Astrocyte (in vitro differentiated cells and primary cell): ENCODE data around the gene UGT2A2. TPM values are rescaled to one million over a fixed set of nuclear protein-coding genes. Genes with fewer than 3 reads are reported as not detected.
"Not testable (repeated sequence)": the region's sequence is repeated elsewhere in the genome, so short reads cannot be mapped to it uniquely, and the experiment has no call there.

Experiments used
- DNase-seq: peaks from one replicate; pipeline ENCODE4 v3.0.0-alpha.2; 2010; ENCODE audit warnings: low read depth
- FAIRE-seq: peaks from 2 replicates; lab custom pipeline; 2011; peaks lifted over from hg19 to GRCh38; lab: Jason Lieb, UNC
- H2AFZ ChIP-seq: 2 replicates; pipeline ENCODE4 v1.6.0; 2012; ENCODE audit warnings: low read depth, low read length, inconsistent platforms
- H3K27ac ChIP-seq: 2 replicates; pipeline ENCODE4 v1.5.1; 2011; ENCODE audit warnings: low read depth, low read length, inconsistent platforms
- H3K27me3 ChIP-seq: 2 replicates; pipeline ENCODE4 v1.6.0; 2011; ENCODE audit warnings: low read length, inconsistent platforms; ENCODE audit not compliant: insufficient read depth
- H3K36me3 ChIP-seq: 2 replicates; pipeline ENCODE4 v1.5.1; 2011; ENCODE audit warnings: low read length, inconsistent platforms; ENCODE audit not compliant: insufficient read depth
- H3K4me1 ChIP-seq: 2 replicates; pipeline ENCODE4 v1.5.1; 2011; ENCODE audit warnings: low read length, inconsistent platforms; ENCODE audit not compliant: insufficient read depth
- H3K4me2 ChIP-seq: 2 replicates; pipeline ENCODE4 v1.6.0; 2012; ENCODE audit warnings: low read length, inconsistent platforms
- H3K4me3 ChIP-seq: 2 replicates; pipeline ENCODE4 v1.5.1; 2011; ENCODE audit warnings: low read depth, mild to moderate bottlenecking, low read length, inconsistent platforms; ENCODE audit not compliant: insufficient read depth
- H3K79me2 ChIP-seq: 2 replicates; pipeline ENCODE4 v1.6.0; 2012; ENCODE audit warnings: mild to moderate bottlenecking, low read length, inconsistent platforms; ENCODE audit not compliant: insufficient read depth
- H3K9ac ChIP-seq: 2 replicates; pipeline ENCODE4 v1.6.0; 2012; ENCODE audit warnings: mild to moderate bottlenecking, low read length, inconsistent platforms
- H3K9me3 ChIP-seq: 2 replicates; pipeline ENCODE4 v1.5.1; 2012; ENCODE audit warnings: low read depth, mild to moderate bottlenecking, low read length, inconsistent platforms; ENCODE audit not compliant: insufficient read depth
- H4K20me1 ChIP-seq: 2 replicates; pipeline ENCODE4 v1.6.0; 2012; ENCODE audit warnings: low read length, inconsistent platforms; ENCODE audit not compliant: insufficient read depth
- H3K27ac Mint-ChIP-seq: one replicate; pipeline ENCODE4 v1.8.0; 2021; ENCODE audit warnings: mild to moderate bottlenecking, mixed read lengths; ENCODE audit not compliant: unreplicated experiment
- H3K27me3 Mint-ChIP-seq: one replicate; pipeline ENCODE4 v1.8.0; 2021; ENCODE audit warnings: low read depth, mixed read lengths; ENCODE audit not compliant: unreplicated experiment
- H3K36me3 Mint-ChIP-seq: one replicate; pipeline ENCODE4 v1.8.0; 2021; ENCODE audit warnings: low read depth, mixed read lengths; ENCODE audit not compliant: unreplicated experiment
- H3K4me1 Mint-ChIP-seq: one replicate; pipeline ENCODE4 v1.8.0; 2021; ENCODE audit warnings: low read depth, mixed read lengths; ENCODE audit not compliant: unreplicated experiment
- H3K4me3 Mint-ChIP-seq: one replicate; pipeline ENCODE4 v1.8.0; 2021; ENCODE audit warnings: mild to moderate bottlenecking, moderate library complexity, mixed read lengths; ENCODE audit not compliant: unreplicated experiment
- H3K9me3 Mint-ChIP-seq: one replicate; pipeline ENCODE4 v1.8.0; 2021; ENCODE audit warnings: mild to moderate bottlenecking, mixed read lengths; ENCODE audit not compliant: unreplicated experiment
- CTCF ChIP-seq: IDR thresholded peaks from 2 replicates; pipeline ENCODE4 v1.5.1; 2011; ENCODE audit warnings: low read depth, mild to moderate bottlenecking, inconsistent platforms, low read length, moderate library complexity; ENCODE audit not compliant: insufficient read depth
- EZH2 ChIP-seq: IDR thresholded peaks from 2 replicates; pipeline ENCODE4 v1.6.1; 2012; ENCODE audit warnings: mild to moderate bottlenecking, low read length, inconsistent platforms; ENCODE audit not compliant: insufficient read depth
- total RNA-seq: library from RNA; stranded (reverse); gene quantifications from 2 replicates; pipeline ENCODE4 v1.2.1, GENCODE V29; 2021

Gene UGT2A2
- total RNA-seq, 1 donor from 2014 or later, result not detected

- not testable (repeated sequence) for DNase-seq, H3K9me3 Mint-ChIP-seq, H3K36me3 ChIP-seq, H2AFZ ChIP-seq, H3K4me3 Mint-ChIP-seq, FAIRE-seq, H3K4me1 ChIP-seq, H3K27me3 Mint-ChIP-seq, H3K4me1 Mint-ChIP-seq, H3K27ac ChIP-seq, H3K4me2 ChIP-seq, H3K9ac ChIP-seq, H4K20me1 ChIP-seq, H3K36me3 Mint-ChIP-seq, H3K79me2 ChIP-seq, H3K9me3 ChIP-seq, H3K4me3 ChIP-seq, H3K27ac Mint-ChIP-seq, H3K27me3 ChIP-seq
Measured at GRCh38 chr4:69661130-69661803, 21.8 kb upstream of the UGT2A2 start.

- no peaks in the 10 kb centered on the region for H3K27me3 Mint-ChIP-seq
- H3K4me1 Mint-ChIP-seq, result no peaks in the 10 kb centered on the region
- FAIRE-seq, result no peak
- H3K36me3 Mint-ChIP-seq, result no peaks in the 10 kb centered on the region
- no peak overlapping the region for H2AFZ ChIP-seq
- no peak overlapping the region for H3K4me3 Mint-ChIP-seq
- TF ChIP-seq CTCF (no peak), EZH2 (no peak)
- no peaks in the 10 kb centered on the region for H3K27me3 ChIP-seq
- no peaks in the 10 kb centered on the region for H4K20me1 ChIP-seq
- no peaks in the 10 kb centered on the region for H3K36me3 ChIP-seq
- no peaks in the 10 kb centered on the region for H3K79me2 ChIP-seq
- DNase-seq, result no peak
- peaks cover 9% of the 10 kb centered on the region for H3K9me3 Mint-ChIP-seq
- H3K4me2 ChIP-seq, result no peak overlapping the region
- no peak overlapping the region for H3K27ac Mint-ChIP-seq
- no peaks in the 10 kb centered on the region for H3K9me3 ChIP-seq
- H3K4me1 ChIP-seq, result no peaks in the 10 kb centered on the region
- H3K27ac ChIP-seq, result no peak overlapping the region
- H3K4me3 ChIP-seq, result no peak overlapping the region
- no peak overlapping the region for H3K9ac ChIP-seq
Measured at GRCh38 chr4:69658133-69658532, 18.7 kb upstream of the UGT2A2 start.

GRCh38 chr4:69656653-69657158 lies 17.3 kb upstream of the UGT2A2 start:
- Histone ChIP-seq H3K27me3 (no peaks in the 10 kb centered on the region), H3K36me3 (no peaks in the 10 kb centered on the region), H3K27ac (no peak overlapping the region), H3K9me3 (no peaks in the 10 kb centered on the region), H3K4me2 (no peak overlapping the region), H3K4me3 (no peak overlapping the region), H2AFZ (no peak overlapping the region), H3K9ac (no peak overlapping the region), H3K79me2 (no peaks in the 10 kb centered on the region), H3K4me1 (no peaks in the 10 kb centered on the region), H4K20me1 (no peaks in the 10 kb centered on the region)
- no peaks in the 10 kb centered on the region for H3K4me1 Mint-ChIP-seq
- no peak overlapping the region for H3K27ac Mint-ChIP-seq
- no peak overlapping the region for H3K4me3 Mint-ChIP-seq
- FAIRE-seq (no peak), DNase-seq (no peak)
- H3K27me3 Mint-ChIP-seq, result no peaks in the 10 kb centered on the region
- H3K36me3 Mint-ChIP-seq, result no peaks in the 10 kb centered on the region
- TF ChIP-seq EZH2 (no peak), CTCF (no peak)
- H3K9me3 Mint-ChIP-seq, result no peaks in the 10 kb centered on the region
